Activated naive CD4-positive, alpha-beta T cell treated with anti-CD3 and anti-CD28 coated beads, Interleukin-2, amount 50 U/mL, for 24 hours (primary cell): ENCODE results near the gene PLEKHN1.
A peak's percentile ranks its signal among the peaks of the same experiment; 100 is the strongest.
"Not testable (repeated sequence)": the region's sequence is repeated elsewhere in the genome, so short reads cannot be mapped to it uniquely, and the experiment has no call there.

ENCODE experiments used
- H3K27ac Mint-ChIP-seq: one replicate; pipeline ENCODE4 v1.8.0; 2021; ENCODE audit warnings: mild to moderate bottlenecking, mixed read lengths
- H3K27me3 Mint-ChIP-seq: one replicate; pipeline ENCODE4 v1.8.0; 2021; ENCODE audit warnings: mixed read lengths
- H3K36me3 Mint-ChIP-seq: one replicate; pipeline ENCODE4 v1.8.0; 2021; ENCODE audit warnings: mixed read lengths
- H3K4me1 Mint-ChIP-seq: one replicate; pipeline ENCODE4 v1.8.0; 2021; ENCODE audit warnings: mixed read lengths
- H3K4me3 Mint-ChIP-seq: one replicate; pipeline ENCODE4 v1.8.0; 2021; ENCODE audit warnings: mild to moderate bottlenecking, mixed read lengths
- H3K9me3 Mint-ChIP-seq: one replicate; pipeline ENCODE4 v1.8.0; 2021; ENCODE audit warnings: mixed read lengths

Gene PLEKHN1

DNA sequence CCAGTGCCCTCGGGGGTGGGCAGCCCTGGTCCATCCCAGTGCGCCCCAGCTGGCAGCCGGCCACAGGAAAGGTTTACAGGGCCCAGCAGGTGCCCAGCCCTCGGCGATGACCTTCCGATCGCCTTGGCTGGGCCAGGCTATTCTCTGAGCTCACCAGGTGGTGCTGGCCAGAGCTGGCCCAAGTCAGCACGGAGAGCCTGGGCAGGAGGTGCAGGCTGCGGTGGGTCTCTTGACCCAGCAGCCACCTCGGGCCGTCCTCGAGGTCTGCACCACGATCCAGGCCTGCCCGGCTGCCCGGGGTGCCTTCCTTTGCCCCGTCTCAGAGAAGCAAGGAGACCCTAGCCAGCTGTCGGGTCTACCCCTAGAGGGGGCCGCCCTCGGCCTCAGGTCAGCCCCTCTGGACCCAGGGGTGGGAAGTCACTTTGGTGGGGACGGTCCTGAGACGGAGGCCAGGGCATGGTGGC, 15.2 kb downstream of the PLEKHN1 start:
- no peaks in the 10 kb centered on the region for H3K4me1 Mint-ChIP-seq
- H3K27me3 Mint-ChIP-seq, result peaks cover 7% of the 10 kb centered on the region
- no peaks in the 10 kb centered on the region for H3K9me3 Mint-ChIP-seq
- H3K27ac Mint-ChIP-seq, result no peak overlapping the region
- H3K4me3 Mint-ChIP-seq, result no peak overlapping the region
- H3K36me3 Mint-ChIP-seq, result no peaks in the 10 kb centered on the region

GRCh38 chr1:981955-982558, 15.8 kb downstream of the PLEKHN1 start, which contains the start of gene PERM1:
Gene PERM1 (minus strand): TSS chr1:982093. CDS start chr1:981029, 1,064 bp downstream.
- H3K9me3 Mint-ChIP-seq, result no peaks in the 10 kb centered on the region
- no peaks in the 10 kb centered on the region for H3K36me3 Mint-ChIP-seq
- no peaks in the 10 kb centered on the region for H3K4me1 Mint-ChIP-seq
- no peak within 1 kb of the TSS for H3K4me3 Mint-ChIP-seq
- H3K27ac Mint-ChIP-seq, result no peak within 1 kb of the TSS
- peaks cover 7% of the 10 kb centered on the region for H3K27me3 Mint-ChIP-seq

DNA sequence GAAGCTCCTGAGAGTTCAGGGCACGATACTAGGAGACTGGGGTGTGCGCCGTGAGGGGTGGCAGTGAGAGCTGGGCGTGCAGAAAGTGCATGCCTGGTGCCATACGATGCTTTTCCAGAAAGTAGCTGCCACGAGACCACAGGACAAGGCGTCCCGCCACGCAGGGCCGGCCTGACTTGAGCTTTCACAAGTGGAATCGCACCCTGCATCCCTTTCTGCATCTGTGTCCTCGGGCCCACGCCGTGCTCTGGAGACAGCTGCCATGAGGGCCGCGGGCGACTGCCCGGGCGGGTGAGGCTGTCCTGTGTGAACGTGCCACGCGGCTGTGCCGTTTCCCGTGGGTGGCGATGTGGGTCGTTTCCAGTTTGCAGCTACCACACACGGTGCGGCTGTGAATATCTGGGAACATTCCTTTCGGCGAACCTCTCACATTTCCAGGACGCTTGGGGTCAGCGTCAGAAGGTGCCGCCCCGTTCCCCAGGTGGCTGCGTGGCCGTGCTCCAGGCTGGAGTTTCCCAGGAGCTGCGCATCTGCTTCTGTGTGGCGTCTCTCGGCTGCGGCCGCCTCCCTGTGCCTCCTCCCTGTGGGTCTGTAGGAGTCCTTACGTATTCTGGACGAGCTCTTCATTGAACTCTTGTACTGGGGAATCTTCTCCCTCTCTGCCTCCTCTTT, 16.6 kb downstream of the PLEKHN1 start:
- H3K4me1 Mint-ChIP-seq, result no peaks in the 10 kb centered on the region
- H3K4me3 Mint-ChIP-seq, result no peak overlapping the region

GRCh38 chr1:983798-984475, 17.7 kb downstream of the PLEKHN1 start:
- Mint-ChIP-seq H3K27ac (no peak overlapping the region), H3K27me3 (peaks cover 7% of the 10 kb centered on the region), H3K4me1 (no peaks in the 10 kb centered on the region), H3K9me3 (no peaks in the 10 kb centered on the region), H3K36me3 (no peaks in the 10 kb centered on the region), H3K4me3 (no peak overlapping the region)

More for the DNA sequence above, 16.6 kb downstream of the PLEKHN1 start:
- Mint-ChIP-seq H3K36me3 (no peaks in the 10 kb centered on the region), H3K9me3 (no peaks in the 10 kb centered on the region), H3K27ac (no peak overlapping the region), H3K27me3 (peaks cover 7% of the 10 kb centered on the region)

DNA sequence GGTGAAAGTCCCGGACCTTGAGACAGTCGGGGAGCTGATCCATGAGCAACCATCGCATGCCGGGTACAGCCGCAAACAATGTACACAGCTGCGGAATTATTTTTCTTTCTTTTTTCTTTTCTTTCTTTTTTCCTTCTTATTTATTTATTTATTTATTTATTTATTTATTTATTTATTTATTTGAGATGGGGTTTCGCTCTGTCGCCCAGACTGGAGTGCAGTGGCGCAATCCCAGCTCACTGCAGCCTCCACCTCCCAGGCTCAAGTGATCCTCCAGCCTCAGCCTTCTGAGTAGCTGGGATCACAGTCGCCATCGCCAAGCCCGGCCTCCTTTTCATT, 18.2 kb downstream of the PLEKHN1 start:
- peaks cover 7% of the 10 kb centered on the region for H3K27me3 Mint-ChIP-seq
- no peaks in the 10 kb centered on the region for H3K4me1 Mint-ChIP-seq
- H3K4me3 Mint-ChIP-seq, result no peak overlapping the region
- no peak overlapping the region for H3K27ac Mint-ChIP-seq
- H3K9me3 Mint-ChIP-seq, result no peaks in the 10 kb centered on the region
- no peaks in the 10 kb centered on the region for H3K36me3 Mint-ChIP-seq

DNA sequence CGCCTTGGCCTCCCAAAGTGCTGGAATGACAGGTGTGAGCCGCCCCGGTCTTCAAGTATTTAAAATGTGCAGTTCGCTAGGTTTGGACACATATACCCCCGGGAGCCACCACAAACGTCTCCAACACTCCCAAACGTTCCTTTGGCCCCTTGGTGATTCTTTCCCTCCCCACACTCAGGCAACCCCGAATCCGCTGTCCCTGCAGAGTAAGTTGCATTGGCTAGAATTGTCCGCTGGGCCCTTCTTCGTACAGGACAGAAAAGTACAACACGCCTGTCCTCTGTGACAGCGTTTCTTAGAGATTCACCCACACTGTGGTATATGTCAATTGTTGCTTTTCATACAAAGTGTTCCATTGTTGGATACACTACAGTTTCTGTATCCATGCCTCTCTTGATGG, 18.8 kb downstream of the PLEKHN1 start:
- Mint-ChIP-seq H3K4me3 (no peak overlapping the region), H3K36me3 (no peaks in the 10 kb centered on the region), H3K9me3 (no peaks in the 10 kb centered on the region), H3K27me3 (peaks cover 7% of the 10 kb centered on the region), H3K4me1 (no peaks in the 10 kb centered on the region), H3K27ac (no peak overlapping the region)

GRCh38 chr1:988061-988460, 21.8 kb downstream of the PLEKHN1 start:
- not testable (repeated sequence) for H3K27ac Mint-ChIP-seq, H3K27me3 Mint-ChIP-seq, H3K4me3 Mint-ChIP-seq, H3K4me1 Mint-ChIP-seq, H3K9me3 Mint-ChIP-seq, H3K36me3 Mint-ChIP-seq

- H3K27me3 Mint-ChIP-seq, H3K27ac Mint-ChIP-seq, H3K9me3 Mint-ChIP-seq, H3K4me3 Mint-ChIP-seq, H3K36me3 Mint-ChIP-seq: not testable (repeated sequence)
- H3K4me1 Mint-ChIP-seq, result peaks cover 11% of the 10 kb centered on the region
Observed at GRCh38 chr1:991275-991674, 25.0 kb downstream of the PLEKHN1 start.

GRCh38 chr1:991895-992294, 25.6 kb downstream of the PLEKHN1 start:
- Mint-ChIP-seq H3K27ac (no peak overlapping the region), H3K27me3 (peaks cover 3% of the 10 kb centered on the region), H3K36me3 (peaks cover 2% of the 10 kb centered on the region), H3K9me3 (no peaks in the 10 kb centered on the region), H3K4me3 (no peak overlapping the region), H3K4me1 (peaks cover 11% of the 10 kb centered on the region)

DNA sequence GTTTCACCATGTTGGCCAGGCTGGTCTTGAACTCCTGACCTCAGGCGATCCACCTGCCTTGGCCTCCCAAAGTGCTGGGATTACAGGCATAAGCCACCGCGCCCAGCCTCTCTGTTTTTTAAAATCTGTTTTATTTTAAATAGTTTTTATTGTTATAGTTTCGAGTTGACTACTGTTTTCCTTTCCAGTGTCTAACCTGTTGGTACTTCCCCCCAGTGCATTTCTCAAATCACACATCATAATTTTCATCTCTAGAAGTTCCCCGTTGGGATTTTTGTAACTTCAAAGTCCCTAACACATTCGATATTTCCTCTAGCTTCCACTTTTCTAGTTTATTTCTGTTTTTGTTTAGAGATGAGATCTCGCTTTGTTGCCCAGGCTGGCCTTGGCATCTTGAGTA, 26.1 kb downstream of the PLEKHN1 start:
- Mint-ChIP-seq H3K27ac (peak overlapping the region; percentile 82), H3K4me1 (peaks cover 11% of the 10 kb centered on the region), H3K36me3 (peaks cover 2% of the 10 kb centered on the region), H3K4me3 (no peak overlapping the region), H3K9me3 (no peaks in the 10 kb centered on the region), H3K27me3 (peaks cover 4% of the 10 kb centered on the region)

- H3K27ac Mint-ChIP-seq, result no peak overlapping the region
- H3K27me3 Mint-ChIP-seq, result peaks cover 4% of the 10 kb centered on the region
- peaks cover 11% of the 10 kb centered on the region for H3K4me1 Mint-ChIP-seq
- peaks cover 2% of the 10 kb centered on the region for H3K36me3 Mint-ChIP-seq
- H3K4me3 Mint-ChIP-seq, result no peak overlapping the region
- no peaks in the 10 kb centered on the region for H3K9me3 Mint-ChIP-seq
Observed at GRCh38 chr1:993379-993995, 27.2 kb downstream of the PLEKHN1 start.

DNA sequence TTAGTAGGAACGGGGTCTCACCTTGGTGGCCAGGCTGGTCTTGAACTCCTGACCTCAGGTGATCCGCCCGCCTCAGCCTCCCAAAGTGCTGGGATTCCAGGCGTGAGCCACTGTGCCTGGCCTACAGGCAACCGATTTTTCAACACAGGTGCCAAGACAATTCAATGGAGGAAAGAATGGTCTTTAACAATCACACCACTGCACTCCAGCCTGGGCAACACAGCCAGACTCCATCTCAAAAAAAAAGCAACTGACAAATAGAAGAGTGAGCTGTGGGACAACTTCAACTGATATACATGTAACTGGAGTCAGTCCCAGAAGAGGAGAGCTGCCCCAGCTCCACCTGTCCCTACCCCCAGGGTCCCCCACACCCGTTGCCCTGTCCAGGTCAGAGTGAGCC, 28.3 kb downstream of the PLEKHN1 start:
- H3K4me3 Mint-ChIP-seq, result not testable (repeated sequence)

DNA sequence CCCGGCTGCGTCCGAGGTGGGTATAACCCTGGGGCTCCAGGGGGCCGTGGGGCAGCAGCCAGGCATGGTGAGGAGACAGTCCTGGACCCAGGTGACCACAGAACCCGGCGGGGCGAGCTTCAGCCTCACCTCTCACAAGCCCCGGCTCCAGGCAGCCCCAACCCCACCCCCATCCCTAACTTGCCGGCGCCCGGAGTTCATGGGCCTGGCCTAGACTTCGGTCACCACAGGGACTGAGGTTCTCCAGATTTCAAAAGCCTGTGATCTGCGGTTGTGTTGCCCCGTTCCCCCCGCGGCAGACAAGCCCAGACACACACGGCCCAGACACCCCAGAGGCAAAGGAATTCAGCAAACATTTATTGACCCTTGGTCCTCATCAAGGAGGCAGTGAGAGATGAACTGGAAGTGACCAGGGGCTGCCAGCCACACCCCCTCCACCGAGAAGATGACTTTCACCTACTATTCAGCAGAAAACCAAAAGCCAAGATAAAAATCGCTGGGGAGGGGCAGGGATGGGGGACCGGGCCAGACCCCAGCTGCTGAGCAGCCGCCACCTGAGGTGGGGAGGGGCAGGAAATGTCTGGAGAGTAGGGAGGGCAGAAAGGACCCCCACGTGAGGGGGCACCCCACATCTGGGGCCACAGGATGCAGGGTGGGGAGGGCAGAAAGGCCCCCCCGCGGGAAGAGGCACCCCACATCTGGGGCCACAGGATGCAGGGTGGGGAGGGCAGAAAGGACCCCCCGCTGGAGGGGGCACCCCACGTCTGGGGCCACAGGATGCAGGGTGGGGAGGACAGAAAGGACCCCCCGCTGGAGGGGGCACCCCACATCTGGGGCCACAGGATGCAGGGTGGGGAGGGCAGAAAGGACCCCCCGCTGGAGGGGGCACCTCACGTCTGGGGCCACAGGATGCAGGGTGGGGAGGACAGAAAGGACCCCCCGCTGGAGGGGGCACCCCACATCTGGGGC, 29.7 kb downstream of the PLEKHN1 start:
- Mint-ChIP-seq H3K27me3 (peaks cover 4% of the 10 kb centered on the region), H3K4me3 (no peak overlapping the region), H3K27ac (peak overlapping the region; percentile 62), H3K9me3 (no peaks in the 10 kb centered on the region), H3K4me1 (peaks cover 14% of the 10 kb centered on the region), H3K36me3 (peaks cover 2% of the 10 kb centered on the region)

More for the DNA sequence above, 28.3 kb downstream of the PLEKHN1 start:
- not testable (repeated sequence) for H3K27me3 Mint-ChIP-seq, H3K36me3 Mint-ChIP-seq, H3K9me3 Mint-ChIP-seq
- peaks cover 11% of the 10 kb centered on the region for H3K4me1 Mint-ChIP-seq
- H3K27ac Mint-ChIP-seq, result peak overlapping the region; percentile 52

DNA sequence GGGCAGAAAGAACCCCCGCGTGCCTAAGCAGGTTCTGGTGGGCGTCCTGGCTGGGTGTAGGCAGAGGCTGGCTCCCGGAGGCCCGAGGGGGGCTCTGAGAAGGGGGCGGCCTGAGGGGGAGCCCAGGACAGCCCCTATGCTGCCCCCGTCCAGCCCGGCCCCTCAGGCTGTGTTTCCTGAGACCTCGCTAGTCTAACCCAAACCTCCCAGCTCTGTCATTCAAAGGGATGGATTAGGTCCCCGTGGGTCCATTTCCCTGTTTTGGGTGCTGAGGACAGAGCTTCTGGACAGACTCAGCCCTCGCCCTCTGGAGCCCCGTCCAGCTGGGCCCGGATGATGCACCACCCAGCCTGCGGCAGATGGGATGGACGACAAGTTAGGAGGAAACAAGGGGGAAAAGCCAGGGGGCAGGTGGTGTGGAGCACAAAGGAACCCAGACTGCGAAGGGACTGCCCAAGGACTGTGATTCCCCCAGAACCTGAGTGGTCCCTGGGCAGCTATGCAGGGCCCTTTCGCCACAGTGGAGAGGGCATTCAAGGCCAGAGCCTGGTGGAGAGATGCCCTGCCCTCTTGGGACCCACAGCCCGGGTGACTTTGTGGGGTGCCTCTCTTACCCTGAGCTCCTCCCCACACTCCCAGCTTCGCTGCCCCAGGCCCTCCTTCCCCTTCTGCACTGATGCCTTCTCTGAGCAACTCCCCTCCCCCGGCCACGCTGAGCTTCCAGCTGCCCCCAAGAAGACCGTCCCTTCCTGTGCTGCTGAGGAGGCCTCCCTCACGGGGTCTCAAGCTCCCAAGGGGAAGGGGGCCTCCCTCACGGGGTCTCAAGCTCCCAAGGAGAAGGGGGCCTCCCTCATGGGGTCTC, 30.8 kb downstream of the PLEKHN1 start:
- Mint-ChIP-seq H3K9me3 (no peaks in the 10 kb centered on the region), H3K4me1 (peaks cover 13% of the 10 kb centered on the region), H3K4me3 (no peak overlapping the region), H3K27me3 (peaks cover 4% of the 10 kb centered on the region), H3K27ac (no peak overlapping the region), H3K36me3 (peaks cover 2% of the 10 kb centered on the region)
